ENCODE data around the gene TYMP.

The TYMP gene

GRCh38 chr22:50528682-50529415 is 963 bp downstream of the TYMP start:
- Histone ChIP-seq H3K9me2 (replicated peaks; ENCODE audit: insufficient read depth, low read length) (no peaks in the 10 kb centered on the region), H3K36me3 (ENCODE audit: low read length) (no peaks in the 10 kb centered on the region), H3K4me3 (ENCODE audit: insufficient read depth, low read length, poor library complexity, severe bottlenecking) (no peak overlapping the region), H3K9ac (ENCODE audit: low read length) (no peak overlapping the region), H2AFZ (ENCODE audit: low read depth, low read length, severe bottlenecking) (no peak overlapping the region), H4K20me1 (ENCODE audit: low read depth, low read length) (no peaks in the 10 kb centered on the region), H3K27me3 (ENCODE audit: low read length) (no peaks in the 10 kb centered on the region), H3K27ac (ENCODE audit: low read depth, low read length) (no peak overlapping the region), H3K9me3 (ENCODE audit: insufficient read depth, low read length) (no peaks in the 10 kb centered on the region), H3K4me2 (ENCODE audit: low read depth, low read length, poor library complexity, severe bottlenecking) (no peak overlapping the region), H3K79me2 (ENCODE audit: insufficient read depth, low read length) (peaks cover 10% of the 10 kb centered on the region; the same call in 1 of the 2 replicates), H3F3A (ENCODE audit: insufficient read depth) (peaks cover 17% of the 10 kb centered on the region; the same call in 1 of the 2 replicates)
- no peak for TF ChIP-seq EZH2phosphoT487 (conservative IDR thresholded peaks at IDR 0.05; ENCODE audit: low read length)
- TF ChIP-seq, protein P1, sequence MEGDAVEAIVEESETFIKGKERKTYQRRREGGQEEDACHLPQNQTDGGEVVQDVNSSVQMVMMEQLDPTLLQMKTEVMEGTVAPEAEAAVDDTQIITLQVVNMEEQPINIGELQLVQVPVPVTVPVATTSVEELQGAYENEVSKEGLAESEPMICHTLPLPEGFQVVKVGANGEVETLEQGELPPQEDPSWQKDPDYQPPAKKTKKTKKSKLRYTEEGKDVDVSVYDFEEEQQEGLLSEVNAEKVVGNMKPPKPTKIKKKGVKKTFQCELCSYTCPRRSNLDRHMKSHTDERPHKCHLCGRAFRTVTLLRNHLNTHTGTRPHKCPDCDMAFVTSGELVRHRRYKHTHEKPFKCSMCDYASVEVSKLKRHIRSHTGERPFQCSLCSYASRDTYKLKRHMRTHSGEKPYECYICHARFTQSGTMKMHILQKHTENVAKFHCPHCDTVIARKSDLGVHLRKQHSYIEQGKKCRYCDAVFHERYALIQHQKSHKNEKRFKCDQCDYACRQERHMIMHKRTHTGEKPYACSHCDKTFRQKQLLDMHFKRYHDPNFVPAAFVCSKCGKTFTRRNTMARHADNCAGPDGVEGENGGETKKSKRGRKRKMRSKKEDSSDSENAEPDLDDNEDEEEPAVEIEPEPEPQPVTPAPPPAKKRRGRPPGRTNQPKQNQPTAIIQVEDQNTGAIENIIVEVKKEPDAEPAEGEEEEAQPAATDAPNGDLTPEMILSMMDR (IDR thresholded peaks at IDR 0.05; ENCODE audit: insufficient read depth, low read length, poor library complexity, severe bottlenecking), result no peak

DNA sequence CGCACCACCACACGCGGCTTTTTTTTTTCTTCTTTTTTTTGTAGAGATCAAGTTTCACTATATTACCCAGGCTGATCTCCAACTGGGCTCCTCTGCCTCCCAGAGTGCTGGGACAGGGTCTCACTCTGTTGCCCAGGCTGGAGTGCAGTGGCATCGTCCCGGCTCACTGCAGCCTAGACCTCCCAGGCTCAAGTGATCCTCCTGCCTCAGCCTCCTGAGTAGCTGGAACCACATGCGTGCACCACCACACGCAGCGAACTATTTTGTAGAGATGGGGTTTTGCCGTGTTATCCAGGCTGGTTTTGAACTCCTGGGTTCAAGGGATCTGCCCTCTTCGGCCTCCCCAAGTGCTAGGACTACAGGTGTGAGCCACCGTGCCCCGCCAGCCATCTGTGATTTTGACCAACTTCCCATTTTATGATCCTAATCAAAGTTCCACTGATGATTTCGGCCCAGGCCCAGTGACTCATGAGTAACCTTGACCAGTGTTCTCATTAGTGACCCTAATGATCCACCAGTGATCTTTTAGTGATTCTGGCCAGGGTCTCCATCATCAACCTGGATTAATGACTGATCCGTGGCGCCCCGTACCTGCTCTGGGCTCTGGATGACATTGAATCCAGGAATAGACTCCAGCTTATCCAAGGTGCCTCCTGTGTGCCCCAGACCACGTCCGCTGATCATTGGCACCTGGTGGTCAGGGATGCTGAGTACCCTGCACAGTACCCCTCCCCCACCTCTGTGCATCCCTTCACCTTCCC is 1.7 kb downstream of the TYMP start:
- no peak overlapping the region for H2AFZ ChIP-seq (ENCODE audit: low read depth, low read length, severe bottlenecking)

GRCh38 chr22:50526834-50527801 is 2.7 kb downstream of the TYMP start:
- H3K9ac ChIP-seq (ENCODE audit: low read length), result peak overlapping the region; percentile 88
- H3K4me3 ChIP-seq (ENCODE audit: insufficient read depth, low read length, poor library complexity, severe bottlenecking), result peak overlapping the region; percentile 64
- peak overlapping the region; percentile 69 for H3K4me2 ChIP-seq (ENCODE audit: low read depth, low read length, poor library complexity, severe bottlenecking)
- peak overlapping the region; percentile 87 for H3K27ac ChIP-seq (ENCODE audit: low read depth, low read length)
- no peak for TF ChIP-seq EZH2phosphoT487 (conservative IDR thresholded peaks at IDR 0.05; ENCODE audit: low read length)
- TF ChIP-seq, protein P1 (IDR thresholded peaks at IDR 0.05; ENCODE audit: insufficient read depth, low read length, poor library complexity, severe bottlenecking), result no peak
- H2AFZ ChIP-seq (ENCODE audit: low read depth, low read length, severe bottlenecking), result no peak overlapping the region
- no peaks in the 10 kb centered on the region for H3K36me3 ChIP-seq (ENCODE audit: low read length)
- H3K27me3 ChIP-seq (ENCODE audit: low read length), result no peaks in the 10 kb centered on the region
- H3K9me3 ChIP-seq (ENCODE audit: insufficient read depth, low read length), result no peaks in the 10 kb centered on the region
- no peaks in the 10 kb centered on the region for H3K9me2 ChIP-seq (replicated peaks; ENCODE audit: insufficient read depth, low read length)
- H3K79me2 ChIP-seq (ENCODE audit: insufficient read depth, low read length), result peaks cover 10% of the 10 kb centered on the region; the same call in 1 of the 2 replicates
- H3F3A ChIP-seq (ENCODE audit: insufficient read depth), result peaks cover 12% of the 10 kb centered on the region; the same call in 1 of the 2 replicates
- H4K20me1 ChIP-seq (ENCODE audit: low read depth, low read length), result no peaks in the 10 kb centered on the region

More for the DNA sequence above, 1.7 kb downstream of the TYMP start:
- peaks cover 10% of the 10 kb centered on the region; the same call in 1 of the 2 replicates for H3K79me2 ChIP-seq (ENCODE audit: insufficient read depth, low read length)
- TF ChIP-seq EZH2phosphoT487 (conservative IDR thresholded peaks at IDR 0.05; ENCODE audit: low read length), result no peak
- TF ChIP-seq, protein P1 (IDR thresholded peaks at IDR 0.05; ENCODE audit: insufficient read depth, low read length, poor library complexity, severe bottlenecking), result no peak
- no peaks in the 10 kb centered on the region for H3K36me3 ChIP-seq (ENCODE audit: low read length)
- no peaks in the 10 kb centered on the region for H3K9me3 ChIP-seq (ENCODE audit: insufficient read depth, low read length)
- H3K9me2 ChIP-seq (replicated peaks; ENCODE audit: insufficient read depth, low read length), result no peaks in the 10 kb centered on the region
- H3K27ac ChIP-seq (ENCODE audit: low read depth, low read length), result no peak overlapping the region
- H3K9ac ChIP-seq (ENCODE audit: low read length), result no peak overlapping the region
- H3K27me3 ChIP-seq (ENCODE audit: low read length), result no peaks in the 10 kb centered on the region
- H4K20me1 ChIP-seq (ENCODE audit: low read depth, low read length), result no peaks in the 10 kb centered on the region
- no peak overlapping the region for H3K4me2 ChIP-seq (ENCODE audit: low read depth, low read length, poor library complexity, severe bottlenecking)
- H3F3A ChIP-seq (ENCODE audit: insufficient read depth), result peaks cover 17% of the 10 kb centered on the region; the same call in 1 of the 2 replicates
- no peak overlapping the region for H3K4me3 ChIP-seq (ENCODE audit: insufficient read depth, low read length, poor library complexity, severe bottlenecking)
